Panc1 (cell line): ENCODE data around the gene TK2. TPM values are rescaled to one million over a fixed set of nuclear protein-coding genes. Genes with fewer than 3 reads are reported as not detected.

Experiments
- ATAC-seq: fragments of 200-7000 bp; cut with Tn5 transposase; 2 replicates; pipeline ENCODE4 v1.9.1; 2020; ENCODE audit warnings: mild to moderate bottlenecking, moderate library complexity
- BruUV-seq: library from RNA; stranded (reverse); fragments of 400-500 nt; replicated peaks from 2 replicates; lab custom pipeline; 2021; lab: Mats Ljungman, UMichigan
- CTCF ChIA-PET: fragments of 300-600 bp; sonication (Branson Sonifier 250); formaldehyde crosslinking; loops from one replicate; lab custom pipeline; 2022; ENCODE audit warnings: antibody characterized with exemption; lab: Charles Lee
- POLR2A ChIA-PET: fragments of 300-600 bp; sonication (Branson Sonifier 250); formaldehyde crosslinking; loops from one replicate; lab custom pipeline; 2022; ENCODE audit warnings: antibody characterized with exemption; lab: Charles Lee
- DNase-seq: peaks from one replicate; pipeline ENCODE4 v3.0.0-alpha.2; 2010; ENCODE audit warnings: low read depth, low spot score
- H3K27ac ChIP-seq: 2 replicates; pipeline ENCODE4 v1.5.1; 2011; ENCODE audit warnings: mild to moderate bottlenecking, low read length, inconsistent platforms
- H3K27me3 ChIP-seq: fragments of 200-500 bp; sonication (Bioruptor generic); 2 replicates; pipeline ENCODE4 v1.6.0; 2014; ENCODE audit warnings: low read length, inconsistent platforms; ENCODE audit not compliant: control insufficient read depth, insufficient read depth
- H3K36me3 ChIP-seq: fragments of 200-500 bp; sonication (Bioruptor generic); 2 replicates; pipeline ENCODE4 v1.5.1; 2014; ENCODE audit warnings: inconsistent platforms, mild to moderate bottlenecking, low read length, moderate library complexity; ENCODE audit not compliant: control insufficient read depth, insufficient read depth
- H3K4me1 ChIP-seq: 2 replicates; pipeline ENCODE4 v1.5.1; 2011; ENCODE audit warnings: inconsistent platforms, mild to moderate bottlenecking, low read length, moderate library complexity; ENCODE audit not compliant: control insufficient read depth, insufficient read depth
- H3K4me3 ChIP-seq, 2 experiments: 2 replicates each; pipeline ENCODE4 v1.5.1; 2011 to 2012; ENCODE audit warnings: low read depth in 2 of 2, low read length in 2 of 2, mild to moderate bottlenecking in 2 of 2, inconsistent platforms in 1 of 2, moderate library complexity in 1 of 2
- H3K9me3 ChIP-seq: fragments of 200-500 bp; sonication (Bioruptor generic); 2 replicates; pipeline ENCODE4 v1.5.1; 2014; ENCODE audit warnings: low read depth, mild to moderate bottlenecking, inconsistent platforms, low read length, moderate library complexity; ENCODE audit not compliant: control insufficient read depth, insufficient read depth
- POLR2AphosphoS5 ChIP-seq: IDR thresholded peaks from 2 replicates; pipeline ENCODE4 v1.6.1; 2012; ENCODE audit warnings: mild to moderate bottlenecking, low read depth, low read length, moderate library complexity
- SIN3A ChIP-seq: IDR thresholded peaks from 2 replicates; pipeline ENCODE4 v1.6.1; 2012; ENCODE audit warnings: low read depth, mild to moderate bottlenecking, low read length, moderate library complexity, borderline replicate concordance; ENCODE audit not compliant: insufficient read depth
- TCF7L2 ChIP-seq: IDR thresholded peaks from 2 replicates; pipeline ENCODE4 v1.6.1; 2011; ENCODE audit warnings: mild to moderate bottlenecking, low read depth, low read length, inconsistent platforms
- in situ Hi-C: cut with HindIII; loops from 2 replicates; pipeline ENCODE4 v1.10.0; 2016; ENCODE audit warnings: low sequenced_read_pairs, low pct_unique_long_range_greater_than_20kb
- intact Hi-C: fragments of 100-400 bp; cut with micrococcal nuclease; formaldehyde crosslinking; loops from one replicate; pipeline ENCODE4 v1.10.0; 2022; ENCODE audit not compliant: unreplicated experiment
- total RNA-seq: library from RNA; stranded (reverse); gene quantifications from one replicate; pipeline ENCODE4 v1.2.1, GENCODE V29; 2021; ENCODE audit not compliant: unreplicated experiment
- TF ChIP-seq, protein P1 (sequence below), 2 experiments: IDR thresholded peaks; 2 replicates each; pipeline ENCODE4 v1.6.1; 2011 to 2012; ENCODE audit warnings: low read depth in 2 of 2, control low read depth in 1 of 2, low read length in 1 of 2, mild to moderate bottlenecking in 1 of 2, moderate library complexity in 1 of 2; ENCODE audit not compliant: insufficient read depth in 1 of 2
- TF ChIP-seq, protein P2 (sequence below): fragments of 450-650 bp; IDR thresholded peaks from 2 replicates; pipeline ENCODE4 v1.5.1; 2017; ENCODE audit warnings: mild to moderate bottlenecking

Gene TK2
- total RNA-seq, 1 experiment from 2014 or later: 17.1 TPM

DNA sequence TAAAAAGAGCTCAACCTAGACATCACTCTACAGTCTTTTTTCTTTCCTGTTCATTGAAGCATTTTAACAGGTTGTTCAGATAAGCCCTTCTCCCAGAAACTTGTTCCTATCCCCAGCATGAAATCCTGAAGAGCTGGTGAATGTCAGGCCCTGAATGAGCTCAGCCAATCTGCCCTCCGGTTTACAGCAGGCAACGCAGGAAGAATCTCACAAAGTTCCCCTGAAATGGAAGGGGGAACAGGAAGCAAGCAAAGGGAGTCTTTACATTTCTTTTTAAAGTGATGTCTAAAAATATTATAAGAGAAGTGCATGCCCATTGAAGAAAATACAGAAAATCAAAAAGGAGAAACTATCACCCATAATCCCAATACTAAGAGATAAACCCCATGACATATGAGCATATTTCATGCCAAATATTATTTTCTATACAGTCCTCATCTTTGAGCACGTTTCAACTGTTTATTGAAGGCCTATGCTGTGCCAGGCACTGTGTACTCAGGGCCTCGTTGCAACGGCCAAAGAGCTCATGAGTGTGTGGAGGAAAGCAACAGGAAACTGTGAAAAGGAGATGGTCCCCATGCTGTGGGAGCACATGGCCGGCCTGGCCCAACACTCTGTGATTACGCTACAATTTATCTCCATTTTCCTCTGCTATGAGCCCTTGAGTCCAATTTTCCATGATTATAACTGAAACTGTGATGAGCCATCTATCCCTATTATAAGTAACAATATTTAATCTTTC, 5.7 kb downstream of the TK2 start:
- Histone ChIP-seq H3K4me3 (no peak overlapping the region), H3K36me3 (no peaks in the 10 kb centered on the region), H3K9me3 (no peaks in the 10 kb centered on the region), H3K27ac (no peak overlapping the region), H3K27me3 (no peaks in the 10 kb centered on the region), H3K4me1 (peaks cover 12% of the 10 kb centered on the region)
- BruUV-seq: no TSS peak
- DNase-seq (no peak), ATAC-seq (no peak)
- intact Hi-C loops: no loop called here
- in situ Hi-C loops: no loop called here
- ChIA-PET CTCF (no interaction called here), POLR2A (no interaction called here)
- TF ChIP-seq, protein P1, sequence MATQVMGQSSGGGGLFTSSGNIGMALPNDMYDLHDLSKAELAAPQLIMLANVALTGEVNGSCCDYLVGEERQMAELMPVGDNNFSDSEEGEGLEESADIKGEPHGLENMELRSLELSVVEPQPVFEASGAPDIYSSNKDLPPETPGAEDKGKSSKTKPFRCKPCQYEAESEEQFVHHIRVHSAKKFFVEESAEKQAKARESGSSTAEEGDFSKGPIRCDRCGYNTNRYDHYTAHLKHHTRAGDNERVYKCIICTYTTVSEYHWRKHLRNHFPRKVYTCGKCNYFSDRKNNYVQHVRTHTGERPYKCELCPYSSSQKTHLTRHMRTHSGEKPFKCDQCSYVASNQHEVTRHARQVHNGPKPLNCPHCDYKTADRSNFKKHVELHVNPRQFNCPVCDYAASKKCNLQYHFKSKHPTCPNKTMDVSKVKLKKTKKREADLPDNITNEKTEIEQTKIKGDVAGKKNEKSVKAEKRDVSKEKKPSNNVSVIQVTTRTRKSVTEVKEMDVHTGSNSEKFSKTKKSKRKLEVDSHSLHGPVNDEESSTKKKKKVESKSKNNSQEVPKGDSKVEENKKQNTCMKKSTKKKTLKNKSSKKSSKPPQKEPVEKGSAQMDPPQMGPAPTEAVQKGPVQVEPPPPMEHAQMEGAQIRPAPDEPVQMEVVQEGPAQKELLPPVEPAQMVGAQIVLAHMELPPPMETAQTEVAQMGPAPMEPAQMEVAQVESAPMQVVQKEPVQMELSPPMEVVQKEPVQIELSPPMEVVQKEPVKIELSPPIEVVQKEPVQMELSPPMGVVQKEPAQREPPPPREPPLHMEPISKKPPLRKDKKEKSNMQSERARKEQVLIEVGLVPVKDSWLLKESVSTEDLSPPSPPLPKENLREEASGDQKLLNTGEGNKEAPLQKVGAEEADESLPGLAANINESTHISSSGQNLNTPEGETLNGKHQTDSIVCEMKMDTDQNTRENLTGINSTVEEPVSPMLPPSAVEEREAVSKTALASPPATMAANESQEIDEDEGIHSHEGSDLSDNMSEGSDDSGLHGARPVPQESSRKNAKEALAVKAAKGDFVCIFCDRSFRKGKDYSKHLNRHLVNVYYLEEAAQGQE (IDR thresholded peaks at IDR 0.05; ENCODE audit: insufficient read depth in 1 of 2, low read depth in 2 of 2, low read length in 1 of 2): no peak
- TF ChIP-seq TCF7L2 (no peak), SIN3A (no peak), POLR2AphosphoS5 (no peak)
- TF ChIP-seq, protein P2, sequence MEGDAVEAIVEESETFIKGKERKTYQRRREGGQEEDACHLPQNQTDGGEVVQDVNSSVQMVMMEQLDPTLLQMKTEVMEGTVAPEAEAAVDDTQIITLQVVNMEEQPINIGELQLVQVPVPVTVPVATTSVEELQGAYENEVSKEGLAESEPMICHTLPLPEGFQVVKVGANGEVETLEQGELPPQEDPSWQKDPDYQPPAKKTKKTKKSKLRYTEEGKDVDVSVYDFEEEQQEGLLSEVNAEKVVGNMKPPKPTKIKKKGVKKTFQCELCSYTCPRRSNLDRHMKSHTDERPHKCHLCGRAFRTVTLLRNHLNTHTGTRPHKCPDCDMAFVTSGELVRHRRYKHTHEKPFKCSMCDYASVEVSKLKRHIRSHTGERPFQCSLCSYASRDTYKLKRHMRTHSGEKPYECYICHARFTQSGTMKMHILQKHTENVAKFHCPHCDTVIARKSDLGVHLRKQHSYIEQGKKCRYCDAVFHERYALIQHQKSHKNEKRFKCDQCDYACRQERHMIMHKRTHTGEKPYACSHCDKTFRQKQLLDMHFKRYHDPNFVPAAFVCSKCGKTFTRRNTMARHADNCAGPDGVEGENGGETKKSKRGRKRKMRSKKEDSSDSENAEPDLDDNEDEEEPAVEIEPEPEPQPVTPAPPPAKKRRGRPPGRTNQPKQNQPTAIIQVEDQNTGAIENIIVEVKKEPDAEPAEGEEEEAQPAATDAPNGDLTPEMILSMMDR: no peak

DNA sequence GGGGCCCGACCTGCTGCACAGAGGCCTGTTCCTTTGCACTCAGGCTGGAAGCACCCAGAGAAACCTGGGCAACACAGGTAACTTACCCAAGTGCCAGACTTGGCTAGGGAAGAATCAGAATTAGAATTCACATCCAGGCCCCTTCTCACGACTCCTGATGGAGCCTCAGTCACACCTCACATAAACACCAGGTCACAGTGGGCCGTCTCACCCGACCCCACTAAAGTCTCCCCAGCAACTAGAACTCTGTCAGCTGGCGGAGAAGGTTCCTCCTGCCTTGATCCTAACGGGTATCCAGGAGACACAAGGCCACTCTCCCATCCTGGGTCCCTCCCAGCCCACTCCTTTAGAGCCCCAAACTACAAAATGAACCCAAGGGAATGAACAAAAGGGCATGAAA, 6.4 kb downstream of the TK2 start:
- no peaks in the 10 kb centered on the region for H3K36me3 ChIP-seq
- intact Hi-C loops: no loop called here
- TF ChIP-seq, protein P1 (IDR thresholded peaks at IDR 0.05; ENCODE audit: insufficient read depth in 1 of 2, low read depth in 2 of 2, low read length in 1 of 2): no peak
- no peak for TF ChIP-seq POLR2AphosphoS5
- TF ChIP-seq, protein P2: no peak
- no peak for TF ChIP-seq SIN3A
- TF ChIP-seq TCF7L2: no peak
- no TSS peak for BruUV-seq
- CTCF ChIA-PET: no interaction called here
- H3K27me3 ChIP-seq: no peaks in the 10 kb centered on the region
- POLR2A ChIA-PET: no interaction called here
- no peak for DNase-seq
- H3K9me3 ChIP-seq: no peaks in the 10 kb centered on the region
- peaks cover 5% of the 10 kb centered on the region; the same call in 1 of the 2 replicates for H3K4me1 ChIP-seq
- in situ Hi-C loops: no loop called here
- H3K4me3 ChIP-seq: no peak overlapping the region
- ATAC-seq: no peak
- no peak overlapping the region for H3K27ac ChIP-seq
